ENCODE measurements around the gene ILRUN. TPM values are rescaled to one million over a fixed set of nuclear protein-coding genes. Genes with fewer than 3 reads are reported as not detected.
A peak's percentile ranks its signal among the peaks of the same experiment; 100 is the strongest.
"Not testable (repeated sequence)": the region's sequence is repeated elsewhere in the genome, so short reads cannot be mapped to it uniquely, and the experiment has no call there.

The ILRUN gene
- 32.0 and 48.8 TPM in 2 replicates for total RNA-seq

DNA sequence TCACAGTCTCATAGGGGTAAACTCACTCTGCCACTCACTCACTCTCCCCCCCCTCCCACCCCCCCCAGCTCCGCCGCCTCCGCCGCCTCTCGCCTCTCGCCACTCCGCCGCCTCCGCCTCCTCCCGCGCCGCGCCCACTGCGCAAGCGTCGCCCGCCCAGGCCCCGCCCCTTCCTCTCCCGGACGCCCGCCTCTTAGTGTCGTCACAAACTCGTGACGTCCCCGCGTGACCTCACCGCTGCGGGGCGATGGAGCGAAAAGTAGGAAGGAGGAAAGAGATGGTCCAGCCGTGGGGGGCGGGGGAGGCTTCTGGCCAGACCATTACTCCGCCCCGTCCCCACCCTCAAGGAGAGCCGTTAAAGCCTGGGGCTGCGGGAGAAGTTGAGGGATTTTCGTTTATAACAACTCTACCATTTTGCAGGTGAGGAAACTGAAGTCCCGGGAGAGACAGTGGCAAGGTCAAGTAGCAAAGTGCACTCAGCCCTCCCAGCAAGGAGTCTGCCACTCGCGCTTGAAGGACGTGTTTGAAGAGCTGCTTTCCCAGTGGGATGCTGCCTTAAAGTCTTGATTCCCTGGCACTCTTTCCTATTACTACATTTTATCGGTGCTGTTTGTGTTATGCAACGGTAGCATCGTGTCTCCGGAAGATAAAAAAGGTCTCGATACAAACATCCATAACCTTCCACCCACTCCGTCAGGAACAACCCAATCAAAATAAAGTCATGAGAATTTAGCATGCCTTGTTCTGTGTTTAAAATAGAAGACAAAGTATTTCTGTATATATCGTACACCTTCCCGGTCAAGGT, at the start of gene ILRUN:
TSS of gene ILRUN (minus strand) at position 29 of the 805 bp plus-strand sequence. CDS start 164 bp downstream, outside the sequence.
- DNase-seq (ENCODE audit: low read depth in 2 of 2), result peak; percentile 95 to 97

DNA sequence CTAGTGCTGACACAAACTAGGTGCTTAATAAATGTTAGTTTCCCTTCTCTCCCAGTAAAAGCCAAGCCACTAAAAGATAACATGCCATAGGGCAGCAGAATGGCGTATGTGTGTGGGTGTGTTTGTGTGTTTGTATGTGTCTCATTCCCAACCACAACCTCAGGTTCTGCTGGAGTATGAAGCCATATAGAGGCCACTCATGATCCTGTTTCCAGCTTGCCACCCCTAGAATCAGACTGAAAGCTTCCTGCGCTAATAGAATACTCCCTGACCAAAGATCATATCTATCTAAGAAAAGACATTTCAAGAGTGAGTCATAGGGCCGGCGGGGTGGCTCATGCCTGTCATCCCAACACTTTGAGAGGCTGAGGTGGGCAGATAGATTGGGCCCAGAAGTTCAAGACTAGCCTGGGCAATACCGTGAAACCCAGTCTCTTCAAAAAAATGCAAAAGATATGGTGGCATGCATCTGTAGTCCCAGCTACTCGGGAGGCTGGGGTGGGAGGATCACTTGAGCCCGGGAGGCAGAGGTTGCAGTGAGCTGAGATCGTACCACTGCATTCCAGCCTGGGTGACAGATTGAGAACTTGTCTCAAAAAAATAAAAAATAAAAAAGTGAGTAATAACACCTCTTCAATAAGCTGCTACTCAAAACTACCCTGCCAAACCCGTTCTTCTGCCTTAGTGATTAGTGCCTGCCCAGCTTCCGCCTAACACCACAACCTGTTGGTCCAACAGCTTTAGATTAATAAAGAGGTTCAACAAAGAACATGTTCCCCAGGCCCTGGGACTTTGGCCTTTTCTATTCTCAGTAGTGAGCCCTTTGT, 48.9 kb upstream of the ILRUN start:
- DNase-seq (ENCODE audit: low read depth in 2 of 2), result peak in 1 of 2 donors; percentile 50

DNA sequence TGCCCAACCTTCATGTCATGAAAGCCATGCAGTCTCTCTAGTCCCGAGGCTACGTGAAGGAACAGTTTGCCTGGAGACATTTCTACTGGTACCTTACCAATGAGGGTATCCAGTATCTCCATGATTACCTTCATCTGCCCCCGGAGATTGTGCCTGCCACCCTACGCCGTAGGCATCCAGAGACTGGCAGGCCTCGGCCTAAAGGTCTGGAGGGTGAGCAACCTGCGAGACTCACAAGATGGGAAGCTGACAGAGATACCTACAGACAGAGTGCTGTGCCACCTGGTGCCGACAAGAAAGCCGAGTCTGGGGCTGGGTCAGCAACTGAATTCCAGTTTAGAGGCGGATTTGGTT, 47.7 kb upstream of the ILRUN start:
- not testable (repeated sequence) for DNase-seq (ENCODE audit: low read depth in 2 of 2)

DNA sequence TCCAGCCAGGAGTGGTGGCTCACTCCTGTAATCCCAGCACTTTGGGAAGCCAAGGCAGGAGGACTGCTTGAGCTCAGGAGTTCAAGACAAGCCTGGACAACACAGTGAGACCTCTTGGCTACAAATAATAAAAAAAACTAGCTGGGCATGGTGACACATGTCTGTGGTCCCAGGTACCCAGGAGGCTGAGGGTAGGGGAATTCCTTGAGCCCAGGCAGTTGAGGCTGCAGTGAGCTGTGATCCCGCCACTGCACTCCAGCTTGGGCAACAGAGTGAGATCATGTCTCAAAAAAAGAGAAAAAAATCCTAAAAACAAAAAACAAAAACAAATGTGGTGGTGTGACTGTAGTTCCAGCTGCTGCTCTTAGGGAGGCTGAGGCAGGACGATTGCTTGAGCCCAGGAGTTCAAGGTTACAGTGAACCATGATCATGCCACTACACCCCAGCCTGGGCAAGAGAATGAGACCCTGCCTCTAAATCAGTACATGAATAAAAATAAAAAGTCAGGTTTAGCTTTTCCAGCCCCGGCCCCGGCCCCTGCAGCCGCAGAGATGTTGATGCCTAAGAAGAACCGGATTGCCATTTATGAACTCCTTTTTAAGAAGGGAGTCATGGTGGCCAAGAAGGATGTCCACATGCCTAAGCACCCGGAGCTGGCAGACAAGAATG, 47.2 kb upstream of the ILRUN start:
- no peak for DNase-seq (ENCODE audit: low read depth in 2 of 2)

DNA sequence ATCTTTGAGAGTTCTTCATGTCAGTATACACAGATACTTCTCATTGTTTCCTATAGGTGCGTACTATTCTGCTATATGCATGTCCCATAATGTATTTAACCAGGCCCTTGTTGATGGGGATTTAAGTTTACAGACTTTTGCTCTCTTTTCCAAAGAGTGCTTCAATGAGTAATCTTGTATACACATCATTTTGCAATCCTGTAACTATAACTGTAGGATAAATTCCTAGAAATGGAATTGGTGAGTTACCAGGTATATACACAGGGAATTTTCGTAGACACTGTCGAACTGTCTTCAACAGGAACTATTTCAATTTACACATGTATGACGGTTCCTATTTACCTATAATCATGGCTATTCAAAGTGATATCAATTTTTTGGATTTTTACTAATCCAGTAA, 45.5 kb upstream of the ILRUN start:
- no peak for DNase-seq (ENCODE audit: low read depth in 2 of 2)

DNA sequence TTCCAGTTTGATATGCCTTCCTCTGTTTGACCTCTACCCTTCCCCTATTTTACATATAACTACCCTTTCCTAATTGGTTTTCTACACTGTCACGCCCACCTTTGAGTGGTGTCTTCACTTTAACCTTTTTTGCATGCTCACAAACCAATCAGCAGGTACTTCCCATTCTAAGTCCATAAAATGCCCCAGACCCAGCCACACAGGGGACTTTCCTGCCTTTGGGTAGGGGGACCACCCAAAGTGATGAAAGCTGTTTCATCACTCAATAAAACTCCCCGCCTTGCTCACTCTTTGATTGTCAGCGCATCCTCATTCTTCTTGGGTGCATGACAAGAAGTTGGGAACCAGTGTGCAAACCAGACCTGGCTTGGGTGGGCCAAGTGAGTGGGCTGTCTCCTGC, 40.3 kb upstream of the ILRUN start:
- no peak for DNase-seq (ENCODE audit: low read depth in 2 of 2)

DNA sequence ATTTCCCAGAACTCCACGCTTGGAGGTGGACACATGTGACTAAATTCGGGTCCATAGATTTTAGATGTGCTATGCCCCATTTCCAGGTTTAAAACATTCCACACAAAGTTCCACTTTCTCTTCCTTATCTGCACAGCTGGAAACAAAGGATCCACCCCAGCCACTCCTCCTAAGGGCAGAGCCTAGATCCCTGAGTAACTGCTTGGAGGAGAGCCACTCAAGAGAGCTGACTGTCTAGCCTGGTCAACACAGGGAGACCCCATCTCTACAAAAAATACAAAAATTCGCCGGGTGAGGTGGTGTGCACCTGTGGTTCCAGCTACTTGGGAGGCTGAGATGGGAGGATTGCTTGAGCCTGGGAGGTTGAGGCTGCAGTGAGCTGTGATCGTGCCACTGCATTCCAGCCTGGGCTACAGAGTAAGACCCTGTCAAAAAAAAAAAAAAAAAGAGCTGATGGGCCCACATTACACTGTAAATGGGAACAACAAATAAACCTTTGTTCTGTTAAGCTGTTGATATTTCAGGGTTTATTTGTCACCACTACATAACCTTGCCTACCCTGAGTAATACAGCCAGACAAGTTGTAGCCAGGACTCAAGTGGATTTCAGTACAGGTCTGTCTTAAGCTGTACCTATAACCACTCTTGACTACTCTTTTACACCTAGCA, 35.0 kb upstream of the ILRUN start:
- no peak for DNase-seq (ENCODE audit: low read depth in 2 of 2)

DNA sequence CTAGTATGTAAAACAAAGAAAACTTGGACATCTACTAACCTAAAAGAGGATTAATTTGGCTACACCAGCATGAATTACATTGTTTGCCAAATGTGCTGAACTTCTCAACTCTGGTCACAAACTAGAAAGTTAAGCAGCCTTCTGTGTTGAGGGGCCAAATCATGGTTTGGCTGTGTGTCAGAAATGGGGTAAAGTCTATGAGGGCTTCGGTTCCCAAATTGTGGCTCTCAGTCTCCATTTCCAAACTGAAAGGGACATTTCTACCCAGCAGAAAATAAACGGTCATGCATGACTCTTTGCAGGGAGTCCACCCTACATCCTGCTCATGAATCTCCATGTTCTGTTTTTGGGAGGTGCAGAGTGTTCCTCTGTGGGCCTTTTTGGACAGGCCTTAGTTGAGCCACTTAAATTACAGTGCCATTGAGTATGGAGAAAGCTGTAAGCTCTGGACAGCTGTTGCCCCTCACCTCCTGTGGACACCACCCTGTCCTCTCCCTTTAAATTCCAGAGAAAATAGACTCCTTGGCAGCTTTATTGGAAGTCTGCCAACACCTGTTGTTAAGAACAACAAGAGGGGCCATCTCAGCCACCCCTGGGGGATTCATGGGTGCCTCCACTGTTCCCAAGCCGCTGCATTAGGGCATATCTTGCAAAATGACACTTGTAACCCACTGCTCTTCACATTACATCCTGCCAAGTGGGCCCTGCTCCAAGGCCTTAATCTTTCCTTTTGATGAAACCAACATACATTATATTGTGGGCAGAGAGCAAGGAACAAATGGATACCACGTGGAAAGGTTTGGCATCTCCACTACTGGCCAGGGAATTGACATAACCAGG, 33.3 kb upstream of the ILRUN start:
- no peak for DNase-seq (ENCODE audit: low read depth in 2 of 2)

DNA sequence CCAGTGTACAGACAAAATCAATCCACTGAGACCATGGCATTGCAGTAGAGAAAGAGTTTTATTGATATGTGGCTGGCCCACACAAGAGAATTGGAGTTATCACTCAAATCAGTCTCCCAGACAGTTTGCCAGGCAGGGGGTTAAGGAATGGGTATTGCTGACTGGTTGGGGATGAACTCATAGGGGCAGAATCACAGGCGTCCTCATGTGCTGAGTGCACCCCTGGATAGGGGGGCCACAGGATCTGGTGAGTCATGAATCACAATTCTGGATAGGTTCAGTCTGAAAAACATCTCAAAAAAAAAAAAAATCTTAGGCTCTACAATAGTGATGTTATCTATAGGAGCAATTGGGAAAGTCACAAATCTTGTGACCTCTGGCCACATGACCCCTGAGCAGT, 29.5 kb upstream of the ILRUN start:
- DNase-seq (ENCODE audit: low read depth in 2 of 2), result no peak

DNA sequence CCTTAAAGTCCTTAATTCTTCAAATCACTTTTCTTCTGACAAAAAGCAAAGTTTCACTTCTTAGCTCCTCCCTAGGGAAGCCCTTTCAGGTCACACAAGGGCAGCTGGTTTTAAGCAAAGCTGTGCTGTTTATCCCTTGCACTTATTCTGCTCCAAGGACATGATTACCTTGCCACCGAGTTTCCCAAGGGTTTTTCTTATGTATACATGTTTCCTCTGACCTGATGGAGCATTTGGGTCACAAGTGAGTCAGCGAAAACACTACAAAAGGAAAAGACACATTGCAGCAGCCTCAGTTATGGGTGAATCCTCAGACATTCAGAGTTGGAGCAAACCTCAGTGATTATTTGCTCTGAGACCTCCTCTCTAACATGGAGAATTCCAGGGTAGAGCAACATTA, 26.6 kb upstream of the ILRUN start:
- DNase-seq (ENCODE audit: low read depth in 2 of 2), result peak in 1 of 2 donors; percentile 24

DNA sequence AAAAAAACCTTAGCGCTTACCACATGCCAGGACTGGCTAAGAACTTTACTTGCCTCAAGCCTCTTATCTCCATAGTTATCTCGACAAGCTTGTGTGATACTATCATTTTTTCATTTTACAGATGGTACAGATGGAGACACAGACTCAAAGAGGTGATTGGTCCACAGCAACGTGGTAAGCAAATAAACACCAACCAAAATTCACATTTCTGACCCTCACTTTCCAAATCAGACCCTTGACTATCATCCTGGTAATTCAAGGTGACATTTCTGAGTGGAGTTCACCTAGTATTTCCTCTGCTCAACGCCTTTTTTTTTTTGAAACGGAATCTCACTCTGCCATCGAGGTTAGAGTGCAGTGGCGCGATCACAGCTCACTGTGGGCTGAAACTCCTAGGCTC, 25.9 kb upstream of the ILRUN start:
- no peak for DNase-seq (ENCODE audit: low read depth in 2 of 2)

DNA sequence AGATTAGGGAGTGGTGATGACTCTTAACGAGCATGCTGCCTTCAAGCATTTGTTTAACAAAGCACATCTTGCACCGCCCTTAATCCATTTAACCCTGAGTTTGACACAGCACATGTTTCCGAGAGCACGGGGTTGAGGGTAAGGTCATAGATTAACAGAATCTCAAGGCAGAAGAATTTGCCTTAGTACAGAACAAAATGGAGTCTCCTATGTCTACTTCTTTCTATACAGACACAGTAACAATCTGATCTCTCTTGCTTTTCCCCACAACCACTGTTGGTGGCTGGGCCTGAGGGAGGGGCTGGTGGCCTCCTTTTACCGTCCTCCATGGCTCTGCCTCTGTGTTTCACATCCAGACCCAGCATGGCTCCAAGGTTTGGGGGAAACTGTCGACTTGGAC, 23.6 kb upstream of the ILRUN start:
- not testable (repeated sequence) for DNase-seq (ENCODE audit: low read depth in 2 of 2)

DNA sequence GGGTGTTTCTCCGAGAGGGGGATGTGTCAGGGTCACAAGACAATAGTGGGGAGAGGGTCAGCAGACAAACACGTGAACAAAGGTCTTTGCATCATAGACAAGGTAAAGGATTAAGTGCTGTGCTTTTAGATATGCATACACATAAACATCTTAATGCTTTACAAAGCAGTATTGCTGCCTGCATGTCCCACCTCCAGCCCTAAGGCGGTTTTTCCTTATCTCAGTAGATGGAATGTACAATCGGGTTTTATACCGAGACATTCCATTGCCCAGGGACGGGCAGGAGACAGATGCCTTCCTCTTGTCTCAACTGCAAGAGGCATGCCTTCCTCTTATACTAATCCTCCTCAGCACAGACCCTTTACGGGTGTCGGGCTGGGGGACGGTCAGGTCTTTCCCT, 23.1 kb upstream of the ILRUN start:
- not testable (repeated sequence) for DNase-seq (ENCODE audit: low read depth in 2 of 2)

DNA sequence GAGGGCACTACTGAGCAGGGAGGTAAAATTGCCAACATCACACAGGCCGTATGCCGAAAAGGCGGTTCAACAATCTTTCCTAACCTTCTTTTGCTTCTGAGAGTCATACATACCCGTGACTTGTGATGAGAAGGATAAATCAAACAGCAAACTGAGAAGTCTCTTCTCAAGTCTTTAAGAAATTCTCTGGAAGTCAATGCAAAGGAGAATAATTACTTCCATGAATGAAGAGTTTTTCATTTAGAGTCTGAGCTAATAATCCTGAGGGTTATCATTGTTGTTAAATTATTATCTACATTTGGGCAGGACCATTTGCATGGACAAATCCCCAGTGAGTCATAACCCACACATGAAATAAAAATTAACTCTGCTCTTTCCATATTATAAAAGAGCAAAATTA, 22.4 kb upstream of the ILRUN start:
- no peak for DNase-seq (ENCODE audit: low read depth in 2 of 2)

DNA sequence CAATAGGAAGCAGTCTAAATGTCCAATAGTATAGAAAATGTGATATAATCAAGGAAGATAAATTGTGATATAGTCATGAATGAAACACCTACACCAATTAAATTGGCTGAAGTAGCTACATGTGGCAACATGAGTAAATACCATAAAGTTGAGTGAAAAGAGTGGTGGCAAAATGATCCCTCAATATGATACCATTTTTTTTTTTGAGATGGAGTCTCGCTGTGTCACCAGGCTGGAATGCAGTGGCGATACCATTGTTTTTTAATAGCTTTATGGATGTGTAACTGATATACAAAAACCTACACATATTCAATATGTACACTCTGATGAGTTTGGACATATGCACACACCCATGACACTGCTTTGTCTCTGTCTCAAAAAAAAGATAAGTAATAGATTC, 20.9 kb upstream of the ILRUN start:
- DNase-seq (ENCODE audit: low read depth in 2 of 2), result no peak

DNA sequence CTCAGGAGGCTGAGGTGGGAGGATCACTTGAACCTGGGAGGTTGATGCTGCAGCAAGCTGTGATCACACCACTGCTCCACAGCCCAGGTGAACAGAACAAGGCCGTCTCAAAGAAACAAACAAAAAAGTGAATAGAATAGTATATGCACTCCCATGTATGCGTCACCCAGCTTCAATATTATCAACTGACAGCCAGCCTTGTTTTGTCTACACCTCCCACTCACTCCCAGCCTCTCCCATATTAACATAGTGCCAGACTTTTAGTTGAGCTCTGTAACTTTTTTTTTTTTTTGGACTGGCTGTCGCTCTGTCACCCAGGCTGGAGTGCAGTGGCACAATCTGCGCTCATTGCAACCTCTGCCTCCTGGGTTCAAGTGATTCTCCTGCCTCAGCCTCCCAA, 18.1 kb upstream of the ILRUN start:
- DNase-seq (ENCODE audit: low read depth in 2 of 2), result no peak

DNA sequence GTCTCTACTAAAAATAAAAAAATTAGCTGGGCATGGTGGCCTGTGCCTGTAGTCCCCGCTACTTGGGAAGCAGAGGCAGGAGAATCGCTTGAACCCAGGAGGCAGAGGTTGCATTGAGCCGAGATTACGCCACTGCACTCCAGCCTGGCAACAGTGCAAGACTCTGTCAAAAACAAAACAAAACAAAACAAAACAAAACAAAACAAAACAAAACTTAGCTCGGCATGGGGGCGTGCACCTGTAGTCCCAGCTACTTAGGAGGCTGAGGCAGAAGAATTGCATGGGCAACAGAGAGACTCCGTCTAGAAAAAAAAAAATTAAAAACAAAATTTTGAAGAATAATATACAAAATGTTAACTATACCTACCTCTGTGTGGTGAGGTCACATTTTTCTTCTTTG, 16.3 kb upstream of the ILRUN start:
- DNase-seq (ENCODE audit: low read depth in 2 of 2), result not testable (repeated sequence)

DNA sequence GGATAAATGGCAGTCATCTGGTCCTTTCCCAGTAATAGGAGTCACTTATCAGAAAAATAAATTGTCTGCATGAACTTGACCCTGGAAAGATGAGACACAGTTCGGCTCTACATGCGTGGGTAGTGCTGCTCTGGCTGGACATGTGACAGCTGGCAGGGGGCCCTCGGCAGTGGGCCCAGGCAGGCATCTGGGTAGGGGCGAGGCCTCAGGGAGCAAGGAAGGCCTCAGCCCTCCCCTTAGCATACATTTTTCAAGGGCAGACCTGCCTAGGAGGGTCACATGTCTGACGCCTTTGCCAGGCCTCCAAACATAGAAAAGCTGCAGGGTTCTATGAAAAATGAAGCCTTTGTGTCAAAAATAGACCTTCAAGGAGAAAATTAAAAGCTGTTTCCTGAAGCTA, 12.8 kb upstream of the ILRUN start:
- DNase-seq (ENCODE audit: low read depth in 2 of 2), result peak; percentile 38 to 64

DNA sequence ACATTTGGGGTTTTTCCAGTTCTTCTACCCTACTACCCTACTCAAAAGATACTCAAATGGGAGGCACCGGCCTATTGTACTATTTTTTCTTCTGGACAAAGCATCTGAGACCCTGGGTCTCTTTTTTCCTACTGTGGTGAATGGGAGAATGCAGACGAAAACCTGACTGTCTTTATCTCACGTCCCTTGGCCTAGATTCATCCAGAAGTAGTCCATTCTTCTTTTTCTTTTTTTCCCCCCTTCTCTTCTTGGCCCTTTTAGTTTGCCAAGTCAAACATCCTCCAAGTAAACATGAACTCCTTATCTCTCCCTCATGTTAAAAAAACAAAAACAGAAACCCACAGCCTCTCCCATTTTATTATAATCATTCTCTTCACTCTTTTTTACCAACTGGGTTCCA, 8.7 kb upstream of the ILRUN start:
- no peak for DNase-seq (ENCODE audit: low read depth in 2 of 2)

DNA sequence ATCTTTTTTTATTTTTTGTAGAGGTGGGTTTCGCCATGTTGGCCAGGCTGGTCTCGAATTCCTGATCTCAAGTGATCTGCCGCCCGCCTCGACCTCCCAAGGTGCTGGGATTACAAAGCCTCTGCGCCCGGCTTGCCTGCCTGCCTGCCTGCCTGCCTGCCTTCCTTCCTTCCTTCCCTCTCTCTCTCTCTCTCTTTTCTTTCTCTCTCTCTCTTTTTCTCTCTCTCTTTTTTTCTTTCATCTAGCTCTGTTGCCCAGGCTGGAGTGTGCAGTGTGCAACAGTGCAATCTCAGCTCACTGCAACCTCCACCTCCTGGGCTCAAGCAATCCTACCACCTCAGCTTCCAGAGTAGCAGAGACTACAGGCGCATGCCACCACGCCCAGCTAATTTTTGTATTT, 4.6 kb upstream of the ILRUN start:
- DNase-seq (ENCODE audit: low read depth in 2 of 2), result no peak
